ENCODE results near the gene SPAG16.

Gene SPAG16

GRCh38 chr2:213443921-213444320, 159.7 kb downstream of the SPAG16 start:
- TF ChIP-seq CTCF (conservative IDR thresholded peaks at IDR 0.05; ENCODE audit: low read depth, low read length): no peak

GRCh38 chr2:213451542-213452239, 167.4 kb downstream of the SPAG16 start:
- Histone ChIP-seq H3K4me3 (IDR thresholded peaks at IDR 0.05; ENCODE audit: insufficient read depth, low read depth, low read length) (no peak overlapping the region), H3K9ac (no peak overlapping the region), H3K4me1 (ENCODE audit: low read depth, poor library complexity, severe bottlenecking) (no peaks in the 10 kb centered on the region), H3K4me2 (no peak overlapping the region), H4K20me1 (ENCODE audit: insufficient read depth) (no peaks in the 10 kb centered on the region), H3K27me3 (ENCODE audit: insufficient read depth, low read depth) (no peaks in the 10 kb centered on the region), H2AFZ (ENCODE audit: low read depth) (no peak overlapping the region), H3K79me2 (ENCODE audit: insufficient read depth, low read depth) (no peaks in the 10 kb centered on the region), H3K27ac (no peak overlapping the region), H3K36me3 (ENCODE audit: insufficient read depth) (no peaks in the 10 kb centered on the region)
- no peak for TF ChIP-seq CTCF (conservative IDR thresholded peaks at IDR 0.05; ENCODE audit: low read depth, low read length)

More at GRCh38 chr2:213443921-213444320, 159.7 kb downstream of the SPAG16 start:
- H3K9ac ChIP-seq: no peak overlapping the region
- H3K4me1 ChIP-seq (ENCODE audit: low read depth, poor library complexity, severe bottlenecking): no peaks in the 10 kb centered on the region
- no peak overlapping the region for H3K4me3 ChIP-seq (IDR thresholded peaks at IDR 0.05; ENCODE audit: insufficient read depth, low read depth, low read length)
- H2AFZ ChIP-seq (ENCODE audit: low read depth): no peak overlapping the region
- H4K20me1 ChIP-seq (ENCODE audit: insufficient read depth): no peaks in the 10 kb centered on the region
- no peak overlapping the region for H3K27ac ChIP-seq
- H3K36me3 ChIP-seq (ENCODE audit: insufficient read depth): no peaks in the 10 kb centered on the region
- H3K4me2 ChIP-seq: no peak overlapping the region
- no peaks in the 10 kb centered on the region for H3K27me3 ChIP-seq (ENCODE audit: insufficient read depth, low read depth)
- H3K79me2 ChIP-seq (ENCODE audit: insufficient read depth, low read depth): no peaks in the 10 kb centered on the region

- Histone ChIP-seq H3K9ac (no peak overlapping the region), H3K36me3 (ENCODE audit: insufficient read depth) (no peaks in the 10 kb centered on the region), H3K27ac (no peak overlapping the region), H2AFZ (ENCODE audit: low read depth) (no peak overlapping the region), H3K4me1 (ENCODE audit: low read depth, poor library complexity, severe bottlenecking) (no peaks in the 10 kb centered on the region), H3K79me2 (ENCODE audit: insufficient read depth, low read depth) (no peaks in the 10 kb centered on the region), H3K4me3 (IDR thresholded peaks at IDR 0.05; ENCODE audit: insufficient read depth, low read depth, low read length) (no peak overlapping the region), H3K27me3 (ENCODE audit: insufficient read depth, low read depth) (no peaks in the 10 kb centered on the region), H4K20me1 (ENCODE audit: insufficient read depth) (no peaks in the 10 kb centered on the region), H3K4me2 (no peak overlapping the region)
- no peak for TF ChIP-seq CTCF (conservative IDR thresholded peaks at IDR 0.05; ENCODE audit: low read depth, low read length)
These were observed 171.2 kb downstream of the SPAG16 start for GRCh38 chr2:213455316-213456008.

GRCh38 chr2:213475433-213475832, 191.2 kb downstream of the SPAG16 start:
- Histone ChIP-seq H3K4me3 (IDR thresholded peaks at IDR 0.05; ENCODE audit: insufficient read depth, low read depth, low read length) (no peak overlapping the region), H3K27me3 (ENCODE audit: insufficient read depth, low read depth) (no peaks in the 10 kb centered on the region)

More at GRCh38 chr2:213475433-213475832, 191.2 kb downstream of the SPAG16 start:
- Histone ChIP-seq H2AFZ (ENCODE audit: low read depth) (no peak overlapping the region), H4K20me1 (ENCODE audit: insufficient read depth) (no peaks in the 10 kb centered on the region), H3K4me1 (ENCODE audit: low read depth, poor library complexity, severe bottlenecking) (no peaks in the 10 kb centered on the region), H3K36me3 (ENCODE audit: insufficient read depth) (no peaks in the 10 kb centered on the region), H3K27ac (no peak overlapping the region), H3K9ac (no peak overlapping the region), H3K4me2 (no peak overlapping the region), H3K79me2 (ENCODE audit: insufficient read depth, low read depth) (no peaks in the 10 kb centered on the region)
- TF ChIP-seq CTCF (conservative IDR thresholded peaks at IDR 0.05; ENCODE audit: low read depth, low read length): no peak

Measured in KMS-11 (cell line).